ENCODE data around the gene GREB1. TPM values are rescaled to one million over a fixed set of nuclear protein-coding genes. Genes with fewer than 3 reads are reported as not detected.

GREB1 gene
- total RNA-seq, 1 donor from 2014 or later, result 30.8 TPM

- Histone ChIP-seq H3K4me3 (no peak overlapping the region), H3K9ac (no peak overlapping the region), H4K20me1 (ENCODE audit: low read depth) (no peaks in the 10 kb centered on the region), H3K27ac (no peak overlapping the region), H3K4me1 (no peaks in the 10 kb centered on the region), H3K79me2 (ENCODE audit: low read depth) (no peaks in the 10 kb centered on the region), H3K9me3 (ENCODE audit: low read depth) (no peaks in the 10 kb centered on the region), H3F3A (ENCODE audit: low read depth) (no peaks in the 10 kb centered on the region), H3K27me3 (no peaks in the 10 kb centered on the region), H3K36me3 (peaks cover 3% of the 10 kb centered on the region), H3K4me2 (no peak overlapping the region), H2AFZ (replicated peaks) (no peak overlapping the region)
- no peak for DNase-seq (ENCODE audit: low spot score)
- H3K4me3 Mint-ChIP-seq, result no peak overlapping the region
- no peak overlapping the region for H3K27ac Mint-ChIP-seq
- no peaks in the 10 kb centered on the region for H3K4me1 Mint-ChIP-seq
- H3K9me3 Mint-ChIP-seq, result no peaks in the 10 kb centered on the region
- peaks cover 49% of the 10 kb centered on the region for H3K36me3 Mint-ChIP-seq
- TF ChIP-seq CTCF (IDR thresholded peaks at IDR 0.05) (no peak), EZH2phosphoT487 (IDR thresholded peaks at IDR 0.05) (no peak)
- peaks cover 8% of the 10 kb centered on the region for H3K27me3 Mint-ChIP-seq (ENCODE audit: insufficient read depth, low read depth)
Measured at GRCh38 chr2:11633923-11634478, 100.2 kb downstream of the GREB1 start.

GRCh38 chr2:11634584-11634983 lies 100.7 kb downstream of the GREB1 start:
- H2AFZ ChIP-seq (replicated peaks), result no peak overlapping the region
- no peak overlapping the region for H3K27ac Mint-ChIP-seq
- H3K27me3 ChIP-seq, result no peaks in the 10 kb centered on the region
- no peak overlapping the region for H3K27ac ChIP-seq
- no peaks in the 10 kb centered on the region for H3K9me3 ChIP-seq (ENCODE audit: low read depth)
- H3K4me1 Mint-ChIP-seq, result no peaks in the 10 kb centered on the region
- no peaks in the 10 kb centered on the region for H4K20me1 ChIP-seq (ENCODE audit: low read depth)
- no peak for DNase-seq (ENCODE audit: low spot score)
- no peak overlapping the region for H3K4me3 Mint-ChIP-seq
- no peaks in the 10 kb centered on the region for H3K79me2 ChIP-seq (ENCODE audit: low read depth)
- H3K36me3 ChIP-seq, result peaks cover 3% of the 10 kb centered on the region
- peaks cover 50% of the 10 kb centered on the region for H3K36me3 Mint-ChIP-seq
- peaks cover 8% of the 10 kb centered on the region for H3K27me3 Mint-ChIP-seq (ENCODE audit: insufficient read depth, low read depth)
- H3K9ac ChIP-seq, result no peak overlapping the region
- no peaks in the 10 kb centered on the region for H3F3A ChIP-seq (ENCODE audit: low read depth)
- no peaks in the 10 kb centered on the region for H3K9me3 Mint-ChIP-seq
- no peak for TF ChIP-seq CTCF (IDR thresholded peaks at IDR 0.05)
- no peak for TF ChIP-seq EZH2 (IDR thresholded peaks at IDR 0.05)
- no peak for TF ChIP-seq EZH2phosphoT487 (IDR thresholded peaks at IDR 0.05)
- no peak overlapping the region for H3K4me2 ChIP-seq
- H3K4me3 ChIP-seq, result no peak overlapping the region
- no peaks in the 10 kb centered on the region for H3K4me1 ChIP-seq

GRCh38 chr2:11635141-11635540 lies 101.3 kb downstream of the GREB1 start:
- no peak overlapping the region for H3K4me2 ChIP-seq

More at GRCh38 chr2:11635141-11635540, 101.3 kb downstream of the GREB1 start:
- no peak overlapping the region for H3K27ac Mint-ChIP-seq
- H3K79me2 ChIP-seq (ENCODE audit: low read depth), result no peaks in the 10 kb centered on the region
- H3K27me3 ChIP-seq, result no peaks in the 10 kb centered on the region
- no peaks in the 10 kb centered on the region for H3K9me3 Mint-ChIP-seq
- H3K4me1 Mint-ChIP-seq, result no peaks in the 10 kb centered on the region
- no peak overlapping the region for H3K27ac ChIP-seq
- no peak overlapping the region for H2AFZ ChIP-seq (replicated peaks)
- H3K4me3 ChIP-seq, result no peak overlapping the region
- H3K4me1 ChIP-seq, result no peaks in the 10 kb centered on the region
- H3K36me3 Mint-ChIP-seq, result peaks cover 53% of the 10 kb centered on the region
- no peak overlapping the region for H3K9ac ChIP-seq
- peaks cover 10% of the 10 kb centered on the region for H3K27me3 Mint-ChIP-seq (ENCODE audit: insufficient read depth, low read depth)
- no peak for DNase-seq (ENCODE audit: low spot score)
- peaks cover 3% of the 10 kb centered on the region for H3K36me3 ChIP-seq
- no peaks in the 10 kb centered on the region for H3K9me3 ChIP-seq (ENCODE audit: low read depth)
- TF ChIP-seq CTCF (IDR thresholded peaks at IDR 0.05) (no peak), EZH2phosphoT487 (IDR thresholded peaks at IDR 0.05) (no peak), EZH2 (IDR thresholded peaks at IDR 0.05) (no peak)
- no peak overlapping the region for H3K4me3 Mint-ChIP-seq
- H3F3A ChIP-seq (ENCODE audit: low read depth), result no peaks in the 10 kb centered on the region
- H4K20me1 ChIP-seq (ENCODE audit: low read depth), result no peaks in the 10 kb centered on the region
